Measurements from ENCODE around the gene DNAJC2.

DNA sequence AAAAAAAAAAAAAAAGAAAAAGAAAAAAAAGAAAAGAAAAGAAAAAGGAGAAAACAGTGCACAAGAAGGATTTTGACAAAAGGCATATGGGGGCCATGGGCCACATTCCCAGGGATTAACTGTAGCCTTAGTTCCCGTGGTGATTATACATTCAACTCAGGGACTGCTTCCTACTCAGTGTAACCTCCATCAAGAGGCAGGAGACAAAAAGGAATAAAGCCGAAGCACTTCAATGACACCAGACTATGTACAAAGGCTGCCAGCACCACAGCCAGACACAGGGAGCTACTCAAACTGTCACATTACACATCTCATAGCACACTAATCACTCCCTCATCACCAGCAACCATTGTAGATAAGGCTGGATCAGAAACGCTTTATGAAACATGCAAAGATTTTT lies 52.4 kb downstream of the DNAJC2 start:
- TF ChIP-seq, protein P1, sequence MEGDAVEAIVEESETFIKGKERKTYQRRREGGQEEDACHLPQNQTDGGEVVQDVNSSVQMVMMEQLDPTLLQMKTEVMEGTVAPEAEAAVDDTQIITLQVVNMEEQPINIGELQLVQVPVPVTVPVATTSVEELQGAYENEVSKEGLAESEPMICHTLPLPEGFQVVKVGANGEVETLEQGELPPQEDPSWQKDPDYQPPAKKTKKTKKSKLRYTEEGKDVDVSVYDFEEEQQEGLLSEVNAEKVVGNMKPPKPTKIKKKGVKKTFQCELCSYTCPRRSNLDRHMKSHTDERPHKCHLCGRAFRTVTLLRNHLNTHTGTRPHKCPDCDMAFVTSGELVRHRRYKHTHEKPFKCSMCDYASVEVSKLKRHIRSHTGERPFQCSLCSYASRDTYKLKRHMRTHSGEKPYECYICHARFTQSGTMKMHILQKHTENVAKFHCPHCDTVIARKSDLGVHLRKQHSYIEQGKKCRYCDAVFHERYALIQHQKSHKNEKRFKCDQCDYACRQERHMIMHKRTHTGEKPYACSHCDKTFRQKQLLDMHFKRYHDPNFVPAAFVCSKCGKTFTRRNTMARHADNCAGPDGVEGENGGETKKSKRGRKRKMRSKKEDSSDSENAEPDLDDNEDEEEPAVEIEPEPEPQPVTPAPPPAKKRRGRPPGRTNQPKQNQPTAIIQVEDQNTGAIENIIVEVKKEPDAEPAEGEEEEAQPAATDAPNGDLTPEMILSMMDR (IDR thresholded peaks at IDR 0.05) = no peak
- TF ChIP-seq POLR2AphosphoS5 (IDR thresholded peaks at IDR 0.05) = no peak

Measured in suprapubic skin (tissue), 3 donors.